HUES48 (cell line): ENCODE data around the gene PIF1.

Experiments used
- H3K27ac ChIP-seq: one replicate; pipeline ENCODE4 v1.7.0; 2013; ENCODE audit warnings: low read depth, low read length, inconsistent platforms
- H3K27me3 ChIP-seq: 2 replicates; pipeline ENCODE4 v1.6.1; 2013; ENCODE audit warnings: mild to moderate bottlenecking, low read length; ENCODE audit not compliant: control insufficient read depth, insufficient read depth
- H3K36me3 ChIP-seq: 2 replicates; pipeline ENCODE4 v1.6.1; 2013; ENCODE audit warnings: low read length; ENCODE audit not compliant: control insufficient read depth, insufficient read depth
- H3K4me1 ChIP-seq: 2 replicates; pipeline ENCODE4 v1.6.1; 2013; ENCODE audit warnings: mild to moderate bottlenecking, low read length; ENCODE audit not compliant: control insufficient read depth, insufficient read depth
- H3K4me3 ChIP-seq: 2 replicates; pipeline ENCODE4 v1.5.1; 2013; ENCODE audit warnings: mild to moderate bottlenecking, low read depth, low read length
- H3K9ac ChIP-seq: 2 replicates; pipeline ENCODE4 v1.6.1; 2013; ENCODE audit warnings: mild to moderate bottlenecking, low read depth, low read length, moderate library complexity
- H3K9me3 ChIP-seq: 2 replicates; pipeline ENCODE4 v1.6.1; 2013; ENCODE audit warnings: low read length; ENCODE audit not compliant: control insufficient read depth, insufficient read depth

The PIF1 gene

DNA sequence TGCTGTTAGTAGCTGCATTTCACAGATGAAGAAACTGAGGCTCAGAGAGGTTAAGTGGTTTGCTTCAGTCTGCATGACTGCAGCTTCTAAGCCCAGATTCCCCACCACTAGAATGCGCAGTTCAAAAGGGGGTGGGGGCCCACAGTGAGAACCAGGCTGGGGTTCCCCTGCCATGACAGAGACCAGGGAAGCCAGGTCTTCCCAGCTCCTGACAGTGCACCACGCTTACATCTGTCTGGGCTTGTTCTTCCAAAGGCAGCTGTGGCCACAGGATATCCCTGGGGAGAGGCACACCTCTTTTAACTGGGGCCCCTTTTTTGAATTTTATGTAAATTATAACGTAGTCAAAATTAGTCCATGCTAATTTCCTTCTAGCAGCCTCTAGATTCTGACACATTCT, 21.6 kb upstream of the PIF1 start:
- H3K9me3 ChIP-seq, result no peaks in the 10 kb centered on the region
- peaks cover 19% of the 10 kb centered on the region for H3K36me3 ChIP-seq
- no peaks in the 10 kb centered on the region for H3K27me3 ChIP-seq
- no peak overlapping the region for H3K9ac ChIP-seq
- H3K4me3 ChIP-seq, result no peak overlapping the region
- no peak overlapping the region for H3K27ac ChIP-seq
- H3K4me1 ChIP-seq, result peaks cover 47% of the 10 kb centered on the region

DNA sequence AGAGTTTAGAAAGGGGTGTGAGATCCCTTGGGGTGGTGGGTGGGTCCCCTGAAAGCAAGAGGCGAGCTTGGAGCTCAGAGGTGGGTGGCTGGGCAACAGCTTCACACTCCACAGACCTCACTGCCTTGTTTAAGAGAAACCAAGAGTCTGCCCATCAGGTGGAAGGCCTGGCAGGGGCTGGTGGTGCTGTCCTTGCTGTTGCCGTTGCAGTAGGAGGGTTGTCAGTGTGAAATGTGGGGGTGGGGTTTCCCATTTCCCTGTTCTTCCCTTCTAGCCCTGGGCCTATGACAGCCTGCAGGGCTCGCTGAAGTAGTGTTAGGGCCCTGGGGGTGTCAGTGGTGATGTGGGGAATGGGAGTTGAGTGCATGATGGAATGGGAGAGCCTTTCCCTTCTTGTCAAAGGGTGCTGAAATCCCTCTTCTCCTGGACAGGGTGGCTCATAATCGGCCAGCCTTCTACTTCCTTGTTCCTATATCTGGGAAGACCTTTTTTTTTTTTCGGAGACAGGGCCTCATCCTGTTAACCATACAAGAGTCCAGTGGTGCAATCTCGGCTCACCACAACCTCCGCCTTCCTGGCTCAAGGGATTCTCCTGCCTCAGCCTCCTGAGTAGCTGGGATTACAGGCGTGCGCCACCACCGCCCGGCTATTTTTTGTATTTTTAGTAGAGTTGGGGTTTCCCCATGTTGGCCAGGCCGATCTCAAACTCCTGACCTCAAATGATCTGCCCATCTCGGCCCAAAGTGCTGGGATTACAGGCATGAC, 20.6 kb upstream of the PIF1 start:
- Histone ChIP-seq H3K9me3 (no peaks in the 10 kb centered on the region), H3K4me3 (no peak overlapping the region), H3K36me3 (peaks cover 18% of the 10 kb centered on the region), H3K9ac (no peak overlapping the region), H3K27me3 (no peaks in the 10 kb centered on the region), H3K4me1 (peaks cover 37% of the 10 kb centered on the region), H3K27ac (no peak overlapping the region)

DNA sequence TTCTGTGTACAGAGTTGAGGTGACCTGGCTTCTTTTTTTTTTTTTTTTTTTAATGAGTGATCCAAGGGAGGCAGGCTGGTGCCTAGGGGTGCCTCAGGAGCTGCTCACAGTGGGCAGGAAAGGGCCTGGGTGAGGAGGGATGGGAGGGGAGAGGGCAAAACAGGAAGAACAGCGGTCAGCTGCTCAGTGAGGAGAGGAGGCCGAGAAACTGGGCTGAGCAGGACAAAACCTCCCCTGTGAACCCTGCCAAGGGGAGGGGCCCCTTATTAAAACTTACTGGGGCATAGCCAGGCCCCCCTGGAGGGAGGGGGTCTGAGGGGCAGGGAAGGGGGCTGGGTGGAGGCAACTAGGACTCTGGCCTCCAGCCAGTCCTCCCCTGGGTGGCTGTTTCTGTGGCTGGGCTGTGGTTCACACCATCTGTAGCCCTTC, 19.8 kb upstream of the PIF1 start:
- no peak overlapping the region for H3K9ac ChIP-seq
- H3K27ac ChIP-seq, result no peak overlapping the region
- H3K4me3 ChIP-seq, result no peak overlapping the region
- no peaks in the 10 kb centered on the region for H3K9me3 ChIP-seq
- H3K4me1 ChIP-seq, result peaks cover 36% of the 10 kb centered on the region
- peaks cover 12% of the 10 kb centered on the region for H3K36me3 ChIP-seq
- H3K27me3 ChIP-seq, result no peaks in the 10 kb centered on the region

DNA sequence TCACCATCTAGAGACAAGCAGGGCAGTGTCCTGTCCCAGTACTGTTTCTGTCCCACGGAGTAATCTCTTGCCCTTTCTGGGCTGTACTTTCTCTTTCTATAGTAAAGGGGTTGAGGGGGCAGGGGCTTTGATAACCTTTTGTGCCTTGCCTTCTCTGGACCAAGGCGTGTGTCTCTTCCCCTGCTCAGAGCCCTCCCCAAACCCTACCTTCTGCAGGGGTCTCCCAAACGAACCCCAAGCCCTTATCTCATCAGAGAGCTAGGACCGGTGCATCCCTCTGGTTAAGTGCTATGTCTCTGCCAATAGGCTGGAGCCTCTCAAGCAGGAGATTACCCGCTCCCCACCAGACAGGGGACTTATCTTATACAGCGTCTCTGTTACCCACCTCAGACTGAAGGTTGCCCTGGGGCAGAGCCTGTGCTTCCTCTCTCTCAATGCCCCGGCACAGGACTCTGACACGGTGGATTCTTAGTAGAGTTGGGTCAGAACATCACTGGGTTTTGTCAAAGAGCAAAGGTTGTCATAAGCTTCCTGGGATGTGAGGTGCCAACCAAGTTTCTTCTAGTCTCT, 19.2 kb upstream of the PIF1 start:
- no peak overlapping the region for H3K27ac ChIP-seq
- H3K9ac ChIP-seq, result no peak overlapping the region

DNA sequence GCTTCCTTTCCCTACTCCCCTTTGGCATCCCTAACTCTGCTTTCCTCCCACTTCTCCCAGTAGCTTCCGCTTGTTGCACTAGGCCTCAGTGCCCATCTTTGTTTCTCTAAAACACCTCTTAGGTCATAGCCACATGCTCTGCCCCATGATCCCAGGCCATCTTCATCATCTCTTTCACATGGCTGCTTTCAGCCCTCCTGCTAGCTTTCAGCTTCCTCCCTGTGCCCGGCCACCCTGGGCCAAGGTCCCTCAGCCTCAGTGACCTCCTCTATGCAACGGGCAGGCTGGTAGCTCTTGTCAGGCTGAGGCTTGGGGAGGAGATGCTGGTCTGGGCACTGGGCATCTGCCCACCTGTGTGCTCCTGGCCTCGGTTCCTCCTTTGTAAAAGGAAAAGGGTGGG, 18.5 kb upstream of the PIF1 start:
- Histone ChIP-seq H3K9ac (no peak overlapping the region), H3K27ac (no peak overlapping the region), H3K4me1 (peaks cover 36% of the 10 kb centered on the region), H3K4me3 (peak overlapping the region; percentile 11; the same call in 1 of the 2 replicates), H3K27me3 (no peaks in the 10 kb centered on the region), H3K9me3 (no peaks in the 10 kb centered on the region), H3K36me3 (peaks cover 9% of the 10 kb centered on the region)

More for the DNA sequence above, 19.2 kb upstream of the PIF1 start:
- Histone ChIP-seq H3K9me3 (no peaks in the 10 kb centered on the region), H3K27me3 (no peaks in the 10 kb centered on the region), H3K4me3 (0 out of 2 replicates have a peak overlapping the region, but pooled peaks have one; percentile 11), H3K4me1 (peaks cover 36% of the 10 kb centered on the region), H3K36me3 (peaks cover 9% of the 10 kb centered on the region)

DNA sequence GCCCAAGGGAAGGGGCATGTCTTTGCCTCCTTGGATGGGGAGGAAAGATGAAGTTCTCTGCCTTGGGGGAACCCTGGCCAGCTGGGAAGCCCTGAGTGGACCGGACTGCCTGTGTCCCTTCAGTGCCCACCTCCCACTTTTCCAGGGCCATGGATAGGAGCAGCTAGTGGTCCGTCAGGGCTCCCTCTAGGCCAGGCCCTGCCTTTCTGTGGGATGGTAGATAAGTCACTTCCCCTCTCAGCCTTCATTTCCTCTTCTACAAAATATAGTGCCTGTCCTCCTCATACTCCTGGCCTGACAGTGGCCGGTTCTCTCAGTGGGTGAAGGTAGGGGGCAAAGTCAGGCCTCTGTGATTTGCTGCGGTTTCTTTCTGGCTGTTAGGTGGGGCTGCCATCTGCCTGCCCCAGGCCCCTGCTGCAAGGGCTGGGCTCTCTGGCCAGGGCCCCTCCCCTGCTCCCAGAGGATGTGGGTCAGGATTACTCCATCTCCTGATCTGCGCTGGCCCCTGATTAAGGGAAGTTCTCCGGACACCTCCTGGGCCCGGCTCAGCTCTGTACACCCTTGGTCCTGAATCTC, 17.6 kb upstream of the PIF1 start:
- H3K27ac ChIP-seq, result no peak overlapping the region
- peak overlapping the region; percentile 78; the same call in 1 of the 2 replicates for H3K9ac ChIP-seq
- H3K36me3 ChIP-seq, result peaks cover 2% of the 10 kb centered on the region
- H3K27me3 ChIP-seq, result no peaks in the 10 kb centered on the region
- H3K4me1 ChIP-seq, result peaks cover 36% of the 10 kb centered on the region
- peak overlapping the region; percentile 98 for H3K4me3 ChIP-seq
- H3K9me3 ChIP-seq, result no peaks in the 10 kb centered on the region

DNA sequence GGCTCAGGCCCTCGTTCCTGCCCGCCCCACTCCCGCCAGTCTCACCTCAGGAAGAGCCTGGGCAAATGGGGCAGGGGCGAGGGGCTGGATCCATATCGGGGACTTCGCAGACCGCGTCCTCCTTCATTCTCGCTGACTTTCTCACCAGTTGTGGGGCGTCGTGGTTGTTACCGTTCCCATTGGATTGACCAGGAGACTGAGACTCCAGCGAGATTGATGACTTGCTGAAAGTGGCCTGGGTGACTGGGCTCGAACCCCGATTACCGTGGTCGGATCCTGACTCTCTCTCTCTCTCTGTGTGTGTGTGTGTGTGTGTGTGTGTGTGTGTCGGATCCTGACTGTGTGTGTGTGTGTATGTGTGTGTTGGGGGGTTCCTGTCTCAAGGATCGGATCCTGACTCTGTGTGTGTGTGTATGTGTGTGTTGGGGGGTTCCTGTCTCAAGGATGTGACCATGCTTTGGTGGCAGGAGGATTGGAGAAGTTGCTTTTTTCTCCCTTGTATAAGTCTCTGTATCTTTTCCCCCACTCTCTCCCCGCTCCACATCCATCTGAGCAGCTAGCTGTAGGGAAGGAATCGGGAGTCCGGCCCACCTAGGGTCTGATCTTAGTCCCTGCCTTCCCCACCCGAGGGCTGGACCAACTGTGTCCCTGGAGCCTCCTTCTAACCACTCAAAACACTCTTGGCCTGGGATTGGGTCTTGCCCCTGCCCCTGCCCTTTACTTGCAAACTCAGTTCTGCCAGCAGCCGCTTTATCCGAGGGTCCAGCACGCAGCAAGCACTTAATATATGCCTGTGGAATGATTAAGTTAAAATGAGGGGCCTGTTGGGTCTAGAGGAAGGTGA, 16.9 kb upstream of the PIF1 start:
- peak overlapping the region; percentile 98 for H3K4me3 ChIP-seq
- H3K4me1 ChIP-seq, result peaks cover 36% of the 10 kb centered on the region
- peak overlapping the region; percentile 78 for H3K9ac ChIP-seq
- H3K9me3 ChIP-seq, result no peaks in the 10 kb centered on the region
- H3K27ac ChIP-seq, result peak overlapping the region; percentile 58
- H3K27me3 ChIP-seq, result no peaks in the 10 kb centered on the region
- peaks cover 2% of the 10 kb centered on the region for H3K36me3 ChIP-seq

DNA sequence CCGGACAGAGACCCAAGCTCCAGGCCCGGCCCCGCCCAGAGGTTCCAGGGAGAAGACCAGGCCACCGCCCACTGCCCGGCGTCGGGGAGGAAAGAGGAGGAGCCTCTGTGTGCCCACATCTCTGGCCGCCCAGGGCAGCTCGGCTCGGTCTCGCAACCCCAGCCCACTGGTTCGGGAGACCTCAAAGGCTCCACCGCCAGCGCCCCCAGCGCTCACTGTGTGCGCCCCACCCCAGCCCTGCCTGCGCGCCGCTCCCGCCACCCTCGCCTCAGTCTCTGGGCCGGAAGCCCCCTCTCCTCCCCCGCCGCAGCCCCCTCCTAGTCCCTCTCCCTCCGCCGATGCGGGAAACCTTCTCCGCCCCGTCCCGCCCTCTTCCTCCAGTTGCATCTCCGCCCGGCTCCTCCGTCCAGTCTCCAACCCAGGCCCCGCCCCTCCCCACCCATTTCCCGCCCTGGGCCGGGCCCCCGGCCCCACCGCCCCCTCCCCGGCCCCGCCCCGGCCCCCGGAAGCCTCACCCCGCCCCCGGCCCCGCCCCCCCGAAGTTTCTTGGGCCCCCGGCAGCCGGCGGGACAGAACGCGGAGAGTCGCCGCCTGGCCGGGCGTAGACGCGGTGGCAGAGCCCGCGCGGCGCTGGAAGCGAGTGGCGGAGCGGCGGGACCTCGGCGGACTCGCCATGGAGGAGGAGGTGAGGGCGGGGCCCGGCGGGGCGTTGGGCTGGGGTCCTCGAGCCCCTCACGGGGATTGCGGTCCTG, 16.1 kb upstream of the PIF1 start, which contains the start of gene PLEKHO2:
PLEKHO2 (plus strand) TSS at position 572 of the 752 bp plus-strand sequence; CDS start at position 674, 102 bp downstream.
- H3K9ac ChIP-seq, result peak within 1 kb of the TSS; percentile 78
- no peaks in the 10 kb centered on the region for H3K27me3 ChIP-seq
- H3K36me3 ChIP-seq, result no peaks in the 10 kb centered on the region; the same call in 1 of the 2 replicates
- H3K27ac ChIP-seq, result peak within 1 kb of the TSS; percentile 91
- H3K4me3 ChIP-seq, result peak within 1 kb of the TSS; percentile 98
- H3K4me1 ChIP-seq, result peaks cover 32% of the 10 kb centered on the region
- H3K9me3 ChIP-seq, result no peaks in the 10 kb centered on the region

DNA sequence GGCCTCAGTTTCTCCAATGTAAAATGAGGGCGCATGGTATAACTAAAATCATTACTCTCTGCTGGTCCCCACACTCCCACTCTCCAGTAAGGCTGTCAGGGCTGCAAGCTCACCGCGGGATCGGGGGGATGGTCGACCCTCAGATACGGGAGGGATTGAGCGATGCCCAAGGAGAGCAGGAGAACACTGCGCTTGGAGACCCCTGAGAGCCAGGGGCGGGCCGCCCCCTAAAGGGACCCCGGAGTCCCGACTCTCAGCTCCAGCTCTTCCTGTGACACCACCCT, 15.6 kb upstream of the PIF1 start:
- H3K27ac ChIP-seq, result peak overlapping the region; percentile 91
- no peaks in the 10 kb centered on the region; the same call in 1 of the 2 replicates for H3K36me3 ChIP-seq
- no peaks in the 10 kb centered on the region for H3K9me3 ChIP-seq
- peaks cover 34% of the 10 kb centered on the region for H3K4me1 ChIP-seq
- no peaks in the 10 kb centered on the region for H3K27me3 ChIP-seq
- H3K9ac ChIP-seq, result peak overlapping the region; percentile 2
- peak overlapping the region; percentile 61 for H3K4me3 ChIP-seq

DNA sequence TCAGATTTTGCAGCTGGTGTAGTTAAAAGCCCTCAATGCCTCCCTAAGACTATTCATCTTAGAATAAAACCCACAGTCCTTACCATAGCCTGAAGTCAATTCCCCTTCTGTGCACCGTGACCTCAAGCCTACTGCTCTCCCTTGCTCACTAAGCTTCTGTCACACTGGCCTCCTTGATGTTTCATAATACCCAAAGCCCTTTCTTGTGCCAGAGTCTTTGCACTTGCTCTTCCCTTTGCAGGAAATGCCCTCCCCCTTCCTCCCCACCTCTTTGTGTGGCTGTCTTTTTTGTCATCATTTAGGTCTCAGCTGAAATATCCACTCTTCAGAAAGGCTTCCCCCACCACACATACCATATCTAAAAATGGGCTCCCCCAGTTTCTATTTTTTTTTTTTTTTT, 12.1 kb upstream of the PIF1 start:
- H3K27me3 ChIP-seq, result no peaks in the 10 kb centered on the region
- H3K4me3 ChIP-seq, result no peak overlapping the region
- H3K4me1 ChIP-seq, result peaks cover 12% of the 10 kb centered on the region
- H3K9me3 ChIP-seq, result no peaks in the 10 kb centered on the region
- H3K36me3 ChIP-seq, result no peaks in the 10 kb centered on the region
- H3K9ac ChIP-seq, result no peak overlapping the region
- H3K27ac ChIP-seq, result no peak overlapping the region
